GM12891 (cell line): ENCODE results near the gene TTC27.

ENCODE experiments used
- POLR2A ChIP-seq: IDR thresholded peaks from 2 replicates; pipeline ENCODE4 v1.6.1; 2011; ENCODE audit warnings: low read depth, low read length, control low read depth
- POLR2AphosphoS5 ChIP-seq: IDR thresholded peaks from 2 replicates; pipeline ENCODE4 v1.6.1; 2011; ENCODE audit warnings: low read depth, low read length, control low read depth
- TAF1 ChIP-seq: IDR thresholded peaks from 2 replicates; pipeline ENCODE4 v1.6.1; 2011; ENCODE audit warnings: low read depth, low read length, control low read depth

DNA sequence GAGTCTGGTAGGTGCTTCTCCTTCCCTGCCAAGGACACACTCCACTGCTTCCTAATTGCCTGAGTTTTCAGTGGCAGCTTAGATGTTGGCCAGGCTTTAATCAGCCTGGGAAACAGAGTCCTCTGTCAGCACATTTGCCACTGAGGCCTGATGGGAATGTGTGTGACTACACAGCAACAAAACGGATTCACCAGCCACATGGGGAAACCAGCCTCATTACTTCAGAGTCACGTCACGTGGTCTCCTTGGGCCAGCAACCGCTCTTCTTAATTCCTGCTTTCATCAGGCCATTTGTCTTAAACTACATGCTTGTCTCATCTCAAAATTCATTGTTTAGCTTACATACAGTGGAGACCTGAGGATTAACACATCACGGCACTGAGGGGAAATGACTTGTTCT lies 225.0 kb downstream of the TTC27 start:
- TF ChIP-seq POLR2A, result no peak
- TF ChIP-seq POLR2AphosphoS5, result no peak
- no peak for TF ChIP-seq TAF1
